Activated T-helper 2 cell treated with anti-CD3 and anti-CD28 coated beads, Interferon-gamma antibody, Interleukin-2, Interleukin-4, amounts not matched to agents 10 μg/mL and 5 μg/mL and 100 μg/mL, durations not matched to agents 14 hours and 24 hours and 36 hours (primary cell): ENCODE data around the gene SPAG16. TPM values are rescaled to one million over a fixed set of nuclear protein-coding genes. Genes with fewer than 3 reads are reported as not detected.

Source experiments
- DNase-seq: peaks from one replicate; pipeline ENCODE4 v3.0.0; 2021; ENCODE audit warnings: low spot score
- H3K27ac Mint-ChIP-seq: one replicate; pipeline ENCODE4 v1.8.0; 2021; ENCODE audit warnings: mixed read lengths
- H3K27me3 Mint-ChIP-seq: one replicate; pipeline ENCODE4 v1.8.0; 2021; ENCODE audit warnings: low read depth, mixed read lengths
- H3K36me3 Mint-ChIP-seq: one replicate; pipeline ENCODE4 v1.8.0; 2021; ENCODE audit warnings: low read depth, mixed read lengths
- H3K4me1 Mint-ChIP-seq: one replicate; pipeline ENCODE4 v1.8.0; 2021; ENCODE audit warnings: low read depth, mixed read lengths
- H3K4me3 Mint-ChIP-seq: one replicate; pipeline ENCODE4 v1.8.0; 2021; ENCODE audit warnings: low read depth, mild to moderate bottlenecking, moderate library complexity, mixed read lengths
- H3K9me3 Mint-ChIP-seq: one replicate; pipeline ENCODE4 v1.8.0; 2021; ENCODE audit warnings: mixed read lengths
- intact Hi-C: fragments of 100-400 bp; cut with micrococcal nuclease; formaldehyde crosslinking; loops from one replicate; pipeline ENCODE4 v1.15.1; 2023
- total RNA-seq: library from RNA; stranded (reverse); gene quantifications from 2 replicates; pipeline ENCODE4 v1.2.3, GENCODE V29; 2022

Gene SPAG16
- total RNA-seq, 1 donor from 2014 or later = 7.5 TPM

DNA sequence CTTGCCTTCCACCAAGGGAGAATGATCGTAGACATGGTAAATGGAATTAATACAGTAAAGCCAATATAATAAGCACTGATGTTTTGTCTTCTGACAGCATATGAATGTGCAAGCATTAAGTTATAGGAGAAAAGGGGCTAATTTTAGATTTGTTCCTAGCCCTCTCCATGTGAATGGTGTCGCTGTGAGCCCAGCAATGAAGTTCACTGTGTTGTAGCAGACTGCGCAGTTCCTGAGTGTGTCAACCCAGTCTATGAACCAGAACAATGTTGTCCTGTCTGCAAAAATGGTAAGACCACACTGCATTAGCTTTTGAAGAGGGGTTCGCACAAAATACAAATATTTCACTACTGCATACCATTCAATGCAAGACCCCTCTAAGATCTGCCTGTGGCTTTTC, 1152.2 kb downstream of the SPAG16 start:
- H3K27ac Mint-ChIP-seq = no peak overlapping the region
- H3K4me1 Mint-ChIP-seq = no peaks in the 10 kb centered on the region
- H3K36me3 Mint-ChIP-seq = no peaks in the 10 kb centered on the region
- intact Hi-C loops = no loop called here
- no peak overlapping the region for H3K4me3 Mint-ChIP-seq
- no peaks in the 10 kb centered on the region for H3K9me3 Mint-ChIP-seq
- no peak for DNase-seq
- H3K27me3 Mint-ChIP-seq = no peaks in the 10 kb centered on the region

DNA sequence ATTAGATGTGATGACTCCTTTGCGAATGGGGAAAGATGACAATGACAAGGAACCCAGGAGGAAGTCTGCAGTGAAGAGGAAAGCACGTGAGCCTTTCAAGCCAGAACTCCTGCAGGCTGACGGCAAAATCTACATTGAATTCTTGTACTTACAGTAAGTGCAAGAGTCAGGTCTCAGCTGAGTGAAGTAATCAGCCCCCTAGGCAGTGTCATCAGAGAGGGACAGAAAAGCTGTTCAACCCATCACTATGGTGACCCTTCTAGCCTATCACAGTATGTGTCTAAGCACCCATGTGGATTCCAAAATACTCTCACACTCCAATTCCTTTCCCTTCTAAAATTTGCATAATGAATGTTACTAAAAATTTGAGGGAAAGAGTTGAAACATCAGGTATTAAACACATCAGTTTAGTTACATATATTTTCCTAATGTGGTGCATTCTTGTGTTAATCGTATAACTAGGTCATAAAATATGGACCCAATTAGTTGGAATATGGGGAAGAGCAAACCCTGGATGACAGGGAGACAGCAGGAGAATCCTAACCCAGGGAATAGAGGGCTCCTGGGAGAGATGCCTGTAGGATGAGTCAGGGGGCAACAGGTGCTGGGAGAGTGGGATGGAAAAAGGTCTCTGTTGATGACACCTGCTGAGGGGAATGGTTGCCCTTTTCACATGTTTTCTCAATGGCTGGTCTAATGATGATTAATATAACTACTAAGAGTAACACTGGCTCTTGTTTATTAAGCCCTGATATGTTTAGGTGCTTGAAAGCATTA, 1166.0 kb downstream of the SPAG16 start:
- intact Hi-C loops = no loop called here
- Mint-ChIP-seq H3K4me3 (no peak overlapping the region), H3K27ac (no peak overlapping the region), H3K36me3 (no peaks in the 10 kb centered on the region), H3K4me1 (no peaks in the 10 kb centered on the region), H3K27me3 (no peaks in the 10 kb centered on the region), H3K9me3 (no peaks in the 10 kb centered on the region)
- DNase-seq = no peak

DNA sequence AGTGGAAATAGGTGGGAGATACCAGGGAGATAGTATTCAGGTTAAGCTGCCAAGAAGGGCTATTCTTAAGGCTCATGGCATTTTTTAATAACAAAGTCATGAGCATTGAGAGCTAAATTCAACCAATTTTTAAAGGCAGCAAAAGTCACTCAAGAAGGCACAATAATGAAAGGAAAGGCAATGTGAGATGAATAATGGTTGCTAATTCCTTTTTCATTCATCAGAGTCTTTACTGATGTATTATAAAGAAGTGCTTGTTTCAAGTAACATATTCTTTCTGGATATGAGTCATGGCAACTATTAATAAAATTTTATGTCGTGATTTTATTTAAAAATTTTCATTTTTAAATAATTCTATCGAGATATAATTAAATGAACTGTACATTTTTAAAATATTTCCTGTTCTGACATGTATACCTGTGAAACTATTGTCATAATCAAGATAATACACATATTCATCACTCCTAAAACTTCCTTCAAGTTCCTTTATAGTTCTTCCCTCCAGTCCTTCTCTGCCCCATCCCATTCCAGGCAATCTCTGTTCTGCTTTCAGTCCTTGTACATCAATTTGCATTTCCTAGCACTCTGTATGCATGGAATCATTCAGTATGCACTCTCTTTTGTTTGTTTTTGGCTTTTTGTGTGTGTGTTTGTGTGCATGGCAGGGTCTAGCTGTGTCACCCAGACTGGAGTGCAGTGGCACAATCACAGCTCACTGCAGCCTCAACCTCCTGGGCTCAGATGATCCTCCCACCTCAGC, 1167.4 kb downstream of the SPAG16 start:
- H3K27ac Mint-ChIP-seq = no peak overlapping the region
- DNase-seq = no peak
- intact Hi-C loops = no loop called here
- no peak overlapping the region for H3K4me3 Mint-ChIP-seq
- no peaks in the 10 kb centered on the region for H3K9me3 Mint-ChIP-seq
- H3K27me3 Mint-ChIP-seq = no peaks in the 10 kb centered on the region
- H3K4me1 Mint-ChIP-seq = no peaks in the 10 kb centered on the region
- no peaks in the 10 kb centered on the region for H3K36me3 Mint-ChIP-seq

Other genes with a start within 250 kb of the SPAG16 start
- 13.4 and 17.2 TPM in 2 replicates for gene IKZF2, start 132.9 kb upstream of the SPAG16 start, total RNA-seq